Testis (tissue), 2 donors: ENCODE measurements around the gene CDC42EP4.

ENCODE experiments used
- CTCF ChIP-seq, 3 experiments: fragments of 450-650 bp in 2 of 3; fragments of 200-600 bp in 1 of 3; sonication (generic) in 1 of 3; IDR thresholded peaks; one replicate each; pipeline ENCODE4 v1.5.1; 2016 to 2019; ENCODE audit warnings: antibody characterized with exemption in 3 of 3, mild to moderate bottlenecking in 2 of 3, moderate library complexity in 1 of 3
- POLR2A ChIP-seq: fragments of 450-650 bp; IDR thresholded peaks from one replicate; pipeline ENCODE4 v1.6.1; 2017; ENCODE audit warnings: antibody characterized with exemption, mild to moderate bottlenecking, moderate library complexity

GRCh38 chr17:73288534-73289302, 23.1 kb downstream of the CDC42EP4 start:
- no peak for TF ChIP-seq CTCF (IDR thresholded peaks at IDR 0.05)
- TF ChIP-seq POLR2A, result no peak
